ENCODE results near the gene UBAC2.

Gene UBAC2

DNA sequence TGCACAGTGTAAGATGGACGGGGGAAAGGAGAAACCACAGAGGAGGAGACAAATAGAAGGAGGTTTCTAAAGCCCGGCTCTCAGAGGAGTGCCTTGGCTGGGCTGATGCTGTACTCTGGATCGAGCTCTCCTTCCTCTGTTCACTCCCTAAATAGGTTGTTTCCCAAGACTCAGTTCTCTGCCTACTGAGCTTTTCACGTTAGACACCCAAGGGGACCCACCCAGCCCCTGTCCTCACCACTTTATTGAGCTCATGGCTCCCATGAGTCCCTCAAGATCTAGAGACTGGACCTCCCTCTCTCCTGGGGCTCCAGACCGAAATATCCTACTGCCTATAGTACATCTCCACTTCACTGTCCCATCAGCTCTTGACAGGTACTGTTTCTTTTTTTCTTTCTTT is 144.7 kb downstream of the UBAC2 start:
- DNase-seq = no peak

DNA sequence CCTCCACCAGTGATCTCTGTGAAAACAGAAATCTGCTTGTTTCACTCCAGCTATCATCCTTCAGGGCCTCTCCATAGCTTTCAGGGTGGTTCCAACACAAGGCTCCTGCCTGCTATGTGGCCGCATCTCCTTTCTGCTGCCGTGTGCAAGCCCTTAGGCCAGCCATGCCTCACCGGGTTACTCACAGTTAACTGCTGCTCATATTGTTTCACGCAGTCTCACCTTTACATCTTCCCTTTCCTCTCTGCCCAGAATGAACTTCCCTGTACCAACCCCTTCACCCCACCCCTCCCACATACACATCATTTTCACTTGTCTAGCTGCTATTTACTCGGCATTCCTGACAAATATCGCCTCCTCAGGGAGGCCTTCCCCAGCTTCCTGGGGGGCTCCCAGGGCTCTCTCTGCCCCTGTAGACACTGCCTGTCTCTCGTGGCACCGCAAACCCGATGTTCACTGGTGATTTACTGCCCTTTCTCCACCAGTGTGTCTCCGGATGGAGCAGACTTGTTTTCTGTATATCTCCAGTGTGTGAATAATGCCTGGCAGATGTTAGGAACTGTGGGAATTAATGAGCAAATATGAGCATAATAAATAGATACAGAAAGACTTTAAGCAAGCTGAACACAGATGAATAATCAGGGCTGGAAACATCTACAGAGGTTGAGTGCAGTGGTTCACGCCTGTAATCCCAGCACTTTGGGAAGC is 145.8 kb downstream of the UBAC2 start:
- no peak for DNase-seq

DNA sequence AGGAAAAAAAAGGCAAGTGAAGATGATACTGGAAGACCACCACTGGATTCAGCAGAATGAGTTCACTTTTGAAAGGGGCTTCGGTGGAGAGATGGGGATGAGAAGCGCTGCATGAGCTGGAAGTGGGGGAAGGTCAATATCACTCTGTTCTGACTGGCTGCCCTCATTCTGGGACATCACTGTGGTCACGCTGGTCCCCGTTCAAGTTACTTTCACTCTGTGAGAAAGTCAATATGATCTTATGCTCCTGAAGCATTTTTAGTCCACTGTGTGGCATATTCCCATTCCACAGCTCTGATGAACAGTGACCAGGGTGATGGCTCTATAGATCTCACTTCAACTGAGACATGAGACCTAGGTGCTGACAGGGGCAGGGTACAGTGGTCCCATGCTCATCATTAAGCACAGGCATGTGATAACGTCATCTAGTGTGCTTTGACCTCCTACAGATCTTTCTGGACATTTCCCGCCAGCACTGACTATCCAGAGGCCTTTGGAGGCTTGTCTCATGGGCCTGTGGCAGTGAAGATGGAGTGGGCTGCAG is 146.8 kb downstream of the UBAC2 start:
- no peak for DNase-seq

DNA sequence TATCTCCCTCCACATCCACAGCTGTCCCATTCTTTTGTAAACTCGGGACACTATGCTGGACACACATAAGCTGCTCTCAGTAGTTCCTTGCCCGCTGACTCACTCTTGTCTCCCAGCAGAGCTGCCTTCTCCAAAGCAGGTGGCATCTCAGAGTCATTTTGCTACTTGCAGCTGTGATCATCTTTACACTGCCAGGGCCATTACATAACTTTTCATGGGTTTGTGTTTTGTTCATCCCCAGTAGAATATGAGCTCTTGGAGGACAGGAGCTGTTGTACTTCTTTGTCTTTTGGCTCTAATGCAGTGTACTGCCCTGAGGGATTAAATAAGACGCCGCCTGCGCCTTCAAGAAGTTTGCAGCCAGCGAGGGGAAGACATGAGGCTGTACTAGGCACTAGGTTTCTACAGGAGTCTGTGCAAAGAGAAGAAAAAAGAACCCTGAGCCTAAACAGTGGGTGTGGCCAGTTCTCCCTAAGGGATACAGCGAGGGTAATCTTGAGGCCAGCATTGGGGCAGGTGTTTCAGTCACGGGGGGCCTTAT is 147.3 kb downstream of the UBAC2 start:
- DNase-seq = no peak

DNA sequence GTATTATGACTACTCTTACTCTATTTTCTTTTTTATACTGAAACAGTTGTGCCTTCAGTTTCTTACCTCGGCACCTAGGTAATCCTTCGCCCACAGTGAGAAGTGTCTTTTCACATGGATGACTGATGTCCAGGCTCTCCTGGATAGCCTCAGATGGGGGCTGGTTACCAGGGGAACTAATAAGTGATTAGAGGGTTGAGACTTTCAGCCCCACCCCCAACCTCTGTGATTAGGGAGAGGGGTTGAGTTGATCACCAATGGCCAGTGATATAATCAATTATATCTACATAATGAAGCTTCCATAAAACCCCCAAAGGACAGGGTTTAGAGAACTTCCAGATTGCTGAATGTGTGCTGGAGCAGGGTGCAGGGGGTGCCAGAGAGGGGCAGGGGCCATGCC is 149.5 kb downstream of the UBAC2 start:
- DNase-seq = no peak

DNA sequence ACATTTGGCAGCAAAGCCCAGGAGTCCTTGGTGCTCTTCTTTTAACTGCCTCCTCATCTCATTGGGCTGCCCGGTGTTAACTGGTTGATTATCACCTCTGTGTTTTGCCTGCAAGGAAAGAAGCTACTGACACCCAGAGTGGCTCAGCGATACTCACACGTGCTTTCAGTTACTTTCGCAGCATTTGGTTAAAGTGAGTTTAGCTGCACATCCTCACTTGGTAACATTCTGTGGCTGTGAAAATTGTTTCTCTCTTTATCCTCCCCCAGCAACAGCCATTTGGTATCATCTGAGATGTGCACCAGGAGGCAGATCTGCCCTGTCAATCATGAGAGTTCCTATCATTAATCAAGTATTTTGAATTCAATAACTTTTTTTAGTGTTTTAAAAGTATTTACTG is 151.1 kb downstream of the UBAC2 start:
- no peak for DNase-seq

DNA sequence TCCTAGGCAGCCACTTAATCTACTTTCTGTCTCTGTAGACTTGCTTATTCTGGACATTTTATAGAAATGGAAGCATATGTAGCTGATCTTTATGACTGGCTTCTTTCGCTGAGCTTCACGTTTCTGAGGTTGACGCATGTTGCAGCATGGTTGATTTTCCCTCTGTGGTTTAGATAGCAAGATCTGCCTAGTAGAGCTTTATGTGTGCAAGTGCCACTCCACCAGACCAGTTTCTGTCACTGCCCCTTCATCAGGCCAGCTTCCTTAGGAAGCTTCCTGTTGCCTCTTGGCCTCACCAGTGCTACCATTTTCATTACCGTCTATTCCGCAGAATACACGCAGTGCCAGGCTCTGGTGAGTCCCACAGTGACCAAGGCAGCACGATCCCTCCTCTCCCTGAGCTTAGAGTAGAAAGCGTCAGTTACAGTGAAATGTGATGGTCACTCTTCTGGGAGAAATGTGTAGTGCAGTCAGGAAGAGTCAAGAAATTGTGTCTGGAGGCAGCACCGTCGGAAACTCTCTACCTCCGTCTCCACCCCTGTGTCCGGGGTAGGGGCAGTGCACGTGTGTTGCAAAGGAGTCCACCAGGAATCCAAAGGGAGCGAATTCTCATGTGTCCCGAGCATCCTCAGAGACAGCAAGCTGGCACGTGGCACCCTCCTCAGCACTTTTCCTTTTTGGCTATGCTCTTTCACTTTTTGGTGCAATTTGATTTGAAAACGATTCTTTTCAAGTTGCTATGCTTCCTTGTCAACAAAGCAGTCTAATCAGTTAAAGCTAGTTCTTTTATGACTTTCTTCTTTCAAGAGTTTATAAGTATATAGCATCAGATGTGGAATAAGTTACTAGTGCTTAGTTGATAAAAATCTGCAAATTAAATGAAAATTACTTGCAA is 151.9 kb downstream of the UBAC2 start:
- DNase-seq = no peak

DNA sequence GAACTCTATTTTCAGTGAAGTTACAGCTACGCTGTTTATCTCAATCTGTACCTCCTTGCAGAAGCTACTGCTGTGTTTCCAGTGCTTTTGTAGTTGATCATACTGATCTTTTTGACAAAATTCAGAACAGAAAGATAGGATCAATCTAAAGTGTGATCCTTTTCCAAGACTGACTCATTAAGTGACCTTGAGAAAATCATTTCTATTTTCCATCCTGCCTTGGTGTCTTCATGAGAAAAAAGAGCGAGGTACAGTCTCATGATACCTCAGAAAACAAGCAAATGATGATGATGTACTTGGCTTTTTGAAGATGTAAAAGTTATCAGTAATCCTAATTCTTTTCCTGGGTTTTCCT is 152.6 kb downstream of the UBAC2 start:
- no peak for DNase-seq

DNA sequence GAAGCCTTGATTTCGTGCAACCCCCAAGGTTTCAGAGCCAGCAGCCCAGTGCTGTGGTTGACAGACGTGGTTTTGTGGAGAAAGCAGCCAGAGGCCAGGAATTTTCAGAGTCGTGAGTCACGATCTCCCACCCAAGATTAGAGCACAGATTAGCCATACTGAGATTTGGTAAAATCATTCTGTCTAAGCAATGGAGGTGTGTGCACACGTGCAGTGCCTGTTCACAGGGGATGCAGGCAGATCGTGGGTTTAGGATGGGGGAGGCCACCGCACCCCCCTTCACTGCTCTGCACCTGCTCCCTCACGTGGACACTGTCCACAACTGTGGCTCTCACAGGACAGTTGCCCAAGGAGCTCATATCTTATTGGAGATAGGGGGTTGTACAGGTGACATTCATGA is 153.2 kb downstream of the UBAC2 start:
- DNase-seq = no peak

DNA sequence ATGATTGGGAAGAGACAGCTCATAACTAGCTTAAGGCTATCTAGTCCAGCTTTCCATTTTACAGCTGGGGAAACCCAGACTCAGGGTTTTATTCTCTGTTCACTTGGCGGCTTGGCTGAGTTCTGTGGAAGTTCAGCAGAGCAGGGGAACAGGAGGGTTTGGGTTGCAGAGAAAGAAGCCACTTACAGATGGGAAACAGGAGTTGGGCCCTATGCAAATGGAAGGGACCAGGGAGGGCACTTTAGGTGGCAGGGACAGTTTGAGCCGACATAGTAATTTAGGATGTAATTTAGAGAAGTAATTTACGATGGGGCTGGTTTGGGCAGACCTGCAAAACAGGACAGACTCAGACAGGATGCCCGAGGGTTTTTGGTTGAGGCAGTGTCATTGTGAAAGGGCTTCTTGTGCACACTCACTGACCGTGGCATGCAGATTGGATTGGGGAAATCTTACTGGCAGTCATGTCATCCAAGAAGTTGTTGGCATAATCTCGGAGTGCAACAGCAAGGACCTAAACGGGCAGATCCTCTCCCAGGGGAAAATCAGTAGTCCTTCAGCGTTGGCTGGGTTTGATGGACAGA is 153.8 kb downstream of the UBAC2 start:
- no peak for DNase-seq

DNA sequence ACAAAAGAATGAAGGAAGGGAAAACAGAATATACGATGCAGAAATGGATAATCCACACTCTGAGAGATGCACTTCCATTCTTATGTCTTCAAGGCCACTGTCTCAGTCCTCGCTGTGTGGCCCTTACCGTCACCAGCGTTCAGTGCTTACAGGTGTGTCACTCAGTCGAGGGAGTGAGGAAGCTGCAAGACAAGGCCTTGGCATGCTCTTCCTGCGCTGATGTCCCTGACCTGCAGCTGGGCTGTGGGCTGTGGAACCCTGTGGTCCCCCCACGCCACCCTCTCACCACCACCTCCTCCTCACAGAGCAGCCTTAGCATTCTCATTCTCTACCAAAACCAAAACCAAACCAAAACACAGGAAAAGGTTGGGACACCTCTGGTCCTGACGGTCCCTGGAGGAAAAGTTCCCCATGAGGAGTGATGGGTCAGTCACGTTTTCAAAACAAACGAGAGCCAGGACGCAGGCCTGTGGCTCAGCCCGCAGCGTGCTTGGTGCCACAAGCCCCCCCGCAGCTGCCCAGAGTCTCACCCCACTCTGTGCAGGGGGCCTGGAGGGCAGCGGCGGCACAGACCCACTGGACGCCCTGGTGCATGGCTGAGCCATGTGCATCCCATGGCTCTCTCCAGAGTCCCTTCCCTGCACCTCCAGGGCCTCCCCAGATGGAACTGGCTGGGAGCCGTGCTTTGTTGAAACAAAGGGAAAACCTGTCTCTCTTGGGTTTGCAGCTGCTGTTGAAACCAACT is 154.8 kb downstream of the UBAC2 start:
- DNase-seq = no peak

DNA sequence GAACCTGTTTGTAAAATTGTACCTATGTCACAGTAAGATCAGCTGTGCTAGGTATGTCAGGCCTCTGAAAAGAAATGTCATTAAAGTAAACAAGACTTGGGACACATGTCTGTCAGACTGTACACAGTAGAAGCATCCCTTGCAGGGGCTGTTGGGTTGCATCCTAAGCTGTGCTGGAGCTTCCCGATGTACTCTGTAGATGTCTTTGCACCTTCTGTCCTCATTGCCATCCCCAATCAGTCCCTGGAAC is 155.3 kb downstream of the UBAC2 start:
- DNase-seq = no peak

DNA sequence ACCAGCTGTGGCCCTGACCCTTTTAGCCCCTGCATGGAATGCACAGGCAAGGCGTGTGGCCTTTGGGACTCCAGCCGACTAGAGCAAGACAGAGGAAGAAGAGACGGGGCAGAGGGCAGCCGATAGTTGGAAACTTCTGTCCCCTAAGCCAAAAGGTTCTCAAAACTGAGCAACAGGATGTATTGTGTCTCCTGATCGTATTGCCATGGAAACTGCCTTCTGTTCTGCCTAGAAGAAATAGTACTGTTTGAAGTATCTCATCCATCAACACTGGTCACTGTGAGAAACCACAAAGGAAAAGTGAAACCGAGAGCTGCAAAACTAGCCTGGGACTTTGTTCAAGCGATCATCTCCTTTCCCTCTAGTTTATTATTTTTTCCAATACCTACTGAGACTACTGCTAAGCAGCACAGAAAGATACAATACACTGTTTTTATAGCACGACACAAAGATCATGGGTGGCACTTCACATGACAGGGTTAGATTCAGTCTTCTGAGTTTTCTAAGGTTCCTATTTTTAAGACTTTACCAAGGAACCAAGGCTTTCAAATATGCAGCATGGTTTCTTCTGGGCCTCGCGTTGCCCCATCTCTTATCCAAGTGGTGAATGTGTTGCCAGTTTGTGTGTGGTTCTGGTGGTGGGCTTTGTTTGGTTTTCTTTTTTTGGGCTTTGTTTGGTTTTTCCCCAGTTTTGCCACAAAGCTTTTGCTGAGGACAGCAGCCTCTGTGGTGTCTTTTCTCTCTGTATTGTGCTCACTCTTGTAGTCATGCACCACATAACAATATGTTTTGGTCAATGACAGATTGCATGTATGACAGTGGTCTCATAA is 155.8 kb downstream of the UBAC2 start:
- DNase-seq = no peak

DNA sequence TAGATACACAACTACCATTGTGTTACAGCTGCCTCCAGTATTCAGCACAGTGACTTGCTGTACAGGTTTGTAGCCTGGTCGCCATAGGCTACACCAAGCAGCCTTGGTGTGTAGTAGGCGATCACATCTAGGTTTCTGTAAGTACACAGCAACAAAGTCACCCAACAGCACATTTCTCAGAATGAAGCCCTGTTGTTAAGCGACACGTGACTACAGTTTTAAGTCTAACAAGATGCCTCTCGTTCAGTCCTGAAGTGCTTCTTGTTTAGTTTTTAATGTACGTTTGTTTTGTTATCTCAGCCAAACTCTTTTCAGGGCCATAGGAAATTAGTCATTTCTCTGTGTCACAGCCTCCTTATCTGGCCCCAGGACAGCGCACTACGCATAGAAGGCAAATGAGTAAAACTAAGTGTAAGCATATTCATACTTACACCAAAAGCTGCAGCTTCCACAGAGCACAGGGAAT is 156.5 kb downstream of the UBAC2 start:
- no peak for DNase-seq

DNA sequence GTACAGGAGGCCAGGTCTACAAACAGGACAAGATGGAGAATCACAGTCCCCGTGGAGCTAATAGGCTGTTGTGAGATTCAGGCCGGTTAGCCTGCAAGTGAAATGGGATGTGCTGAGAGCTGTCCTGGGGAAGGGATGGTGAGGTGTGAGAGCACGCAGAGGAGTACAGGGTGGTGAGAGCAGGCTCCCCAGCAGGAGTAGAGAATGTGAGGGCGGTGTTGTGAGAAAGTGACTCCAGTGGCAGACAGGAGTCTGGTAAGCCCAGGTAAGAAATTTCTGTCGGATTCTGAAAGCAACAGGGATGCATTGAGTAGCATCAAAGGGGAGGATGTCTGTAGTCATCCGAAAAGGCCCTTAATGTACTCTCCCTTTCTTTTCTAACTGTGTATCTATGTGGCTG is 157.3 kb downstream of the UBAC2 start:
- DNase-seq = no peak

DNA sequence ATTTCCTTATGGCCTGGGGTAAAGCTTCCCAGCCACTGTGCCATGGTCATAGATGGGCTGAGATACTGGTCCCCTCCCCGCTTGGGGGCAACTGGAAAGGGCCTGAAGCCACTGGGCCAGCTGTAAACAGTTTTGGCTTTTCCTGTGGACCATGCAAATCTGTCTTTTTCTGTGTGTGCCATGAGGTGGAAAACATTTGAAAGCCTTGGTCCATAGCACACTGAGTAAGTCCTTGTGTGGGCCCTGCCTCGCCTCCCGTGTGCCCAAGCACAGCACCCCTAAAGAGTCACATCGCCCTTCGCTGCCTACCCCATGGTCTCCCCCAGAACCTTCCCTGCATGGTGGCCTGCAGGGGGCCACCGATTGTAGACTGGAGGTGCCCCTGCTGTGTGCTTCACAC is 158.9 kb downstream of the UBAC2 start:
- no peak for DNase-seq

DNA sequence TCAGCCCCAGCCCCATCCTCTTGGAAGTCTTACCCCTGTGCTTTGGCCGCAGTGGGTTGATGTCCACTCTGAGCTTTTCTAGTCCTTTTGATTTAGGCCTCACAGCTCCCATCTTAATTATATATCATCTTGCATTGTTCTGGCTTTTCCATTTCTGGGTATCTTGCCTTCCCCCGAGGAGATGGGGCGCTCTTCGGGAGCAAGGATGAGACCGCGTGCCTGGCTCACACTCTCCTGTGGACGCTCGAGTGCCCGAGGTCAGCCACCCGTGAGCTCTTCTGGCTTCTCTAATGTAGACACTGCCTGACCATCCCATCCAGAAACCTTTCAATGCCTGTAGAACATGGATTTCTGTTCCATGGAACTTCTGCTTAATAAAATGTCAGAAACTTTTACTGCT is 160.0 kb downstream of the UBAC2 start:
- DNase-seq = no peak

DNA sequence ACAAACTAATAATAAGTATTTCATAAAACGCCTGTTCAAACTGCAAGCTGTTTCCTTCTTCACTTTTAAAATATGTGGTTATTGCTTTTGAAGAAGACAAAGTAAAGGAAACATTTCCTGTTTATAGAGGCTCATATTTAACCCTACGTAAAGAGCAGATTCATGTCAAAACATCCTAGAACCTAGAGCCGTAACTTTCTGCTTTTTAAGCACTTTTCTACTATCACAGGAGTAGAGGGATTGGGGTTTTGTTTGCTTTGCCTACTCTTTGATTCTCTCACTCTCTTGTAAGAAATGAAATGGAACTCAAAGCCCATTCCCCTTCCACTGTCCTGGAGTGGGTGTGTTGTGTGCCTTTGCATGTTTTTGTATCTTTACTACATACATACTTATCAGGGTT is 160.5 kb downstream of the UBAC2 start:
- no peak for DNase-seq

DNA sequence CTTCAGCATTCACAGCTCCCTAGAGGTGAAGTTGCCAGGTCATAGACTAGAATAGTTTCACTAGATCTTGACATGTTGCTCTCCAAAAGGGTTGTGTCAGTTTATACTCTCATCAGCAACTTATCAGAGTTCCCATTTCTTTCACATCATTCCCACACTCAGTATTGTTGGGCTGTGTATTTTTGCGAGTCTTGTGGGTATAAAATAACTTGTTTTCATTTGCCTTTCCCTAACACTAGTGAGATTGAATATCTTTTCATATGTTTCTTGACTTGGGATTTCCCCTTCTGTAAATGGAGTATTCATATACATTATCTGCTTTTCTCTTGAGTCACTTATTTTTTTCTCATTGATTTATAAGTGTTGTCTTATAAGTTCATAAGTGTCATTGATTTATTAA is 161.7 kb downstream of the UBAC2 start:
- no peak for DNase-seq

DNA sequence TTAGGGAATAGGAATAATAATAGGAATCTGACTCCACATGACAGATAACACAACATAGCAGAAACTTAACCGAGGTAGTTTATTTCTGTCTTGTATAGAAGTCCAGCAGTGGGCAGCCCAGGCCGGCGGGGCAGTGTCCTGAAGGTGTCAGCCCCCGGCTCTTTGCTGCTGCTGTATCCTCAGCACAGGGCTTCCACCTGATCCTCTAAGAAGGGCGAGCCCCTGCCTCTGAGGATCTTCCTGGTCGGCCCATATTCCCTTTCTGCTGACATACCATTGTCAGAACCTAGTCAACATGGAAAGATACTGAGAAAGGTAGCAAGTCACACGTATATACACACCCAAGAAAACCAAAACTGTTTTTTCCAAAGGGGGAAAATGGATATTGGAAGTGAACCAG is 162.7 kb downstream of the UBAC2 start:
- no peak for DNase-seq

DNA sequence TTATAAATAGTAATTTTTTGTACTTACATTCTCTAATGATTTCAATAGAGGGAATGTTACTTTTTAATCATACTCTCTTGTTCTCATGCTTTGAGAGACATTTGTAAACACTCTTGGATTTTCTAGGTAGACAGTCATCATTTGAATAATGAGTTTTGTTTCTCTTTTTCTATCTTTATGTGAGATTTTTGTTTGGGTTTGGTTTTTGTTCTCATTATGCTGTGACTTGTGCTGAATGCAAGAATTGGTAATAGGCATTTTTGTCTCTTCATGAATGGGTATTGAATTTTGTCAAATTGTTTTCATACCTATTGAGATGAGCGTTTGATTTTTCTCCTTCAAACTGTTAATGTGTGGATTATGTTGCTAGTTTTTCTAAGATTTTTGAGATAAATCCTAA is 163.3 kb downstream of the UBAC2 start:
- no peak for DNase-seq

All from T1000 (cell line).